ENCODE results near the gene ZNHIT1.

DNA sequence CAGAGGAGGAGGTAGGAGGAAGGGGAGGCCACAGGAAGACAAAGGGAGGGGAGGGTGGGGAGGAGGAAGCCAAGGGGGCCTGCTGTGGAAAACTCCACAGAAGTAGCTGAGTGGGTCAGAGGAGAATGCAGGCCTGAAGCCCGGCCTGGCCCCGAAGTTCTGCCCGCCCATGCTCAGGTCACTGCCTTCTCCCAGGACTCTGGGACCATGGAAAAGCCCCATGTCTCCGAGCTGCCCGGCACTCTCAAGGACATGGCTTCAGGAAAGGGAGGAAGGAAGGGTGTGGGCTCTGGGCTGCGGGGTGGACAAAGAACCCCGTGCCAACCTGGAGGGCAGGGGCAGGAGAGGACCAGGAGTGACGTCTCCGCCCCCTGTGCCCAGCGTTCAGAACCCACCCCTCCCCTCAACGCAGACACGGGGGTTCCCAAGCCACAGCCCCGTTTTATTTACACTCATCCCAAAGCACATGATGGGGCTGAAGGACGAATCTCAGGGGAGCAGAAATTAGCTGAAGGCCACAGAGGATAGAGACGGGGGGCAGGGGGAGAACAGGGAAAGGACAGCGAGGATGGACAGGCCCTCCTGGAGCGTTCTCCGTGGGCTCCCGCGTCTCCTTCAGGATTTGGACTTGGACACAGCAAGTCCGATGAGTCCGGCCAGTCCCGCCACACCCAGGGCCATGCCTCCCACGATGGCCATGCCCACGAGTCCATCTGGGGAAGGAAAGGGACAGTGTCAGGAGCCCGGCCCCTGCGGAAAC is 21.4 kb downstream of the ZNHIT1 start:
- TF ChIP-seq ISL1 (CRISPR knock-in tag; IDR thresholded peaks at IDR 0.05), result no peak
- TF ChIP-seq, protein P1, sequence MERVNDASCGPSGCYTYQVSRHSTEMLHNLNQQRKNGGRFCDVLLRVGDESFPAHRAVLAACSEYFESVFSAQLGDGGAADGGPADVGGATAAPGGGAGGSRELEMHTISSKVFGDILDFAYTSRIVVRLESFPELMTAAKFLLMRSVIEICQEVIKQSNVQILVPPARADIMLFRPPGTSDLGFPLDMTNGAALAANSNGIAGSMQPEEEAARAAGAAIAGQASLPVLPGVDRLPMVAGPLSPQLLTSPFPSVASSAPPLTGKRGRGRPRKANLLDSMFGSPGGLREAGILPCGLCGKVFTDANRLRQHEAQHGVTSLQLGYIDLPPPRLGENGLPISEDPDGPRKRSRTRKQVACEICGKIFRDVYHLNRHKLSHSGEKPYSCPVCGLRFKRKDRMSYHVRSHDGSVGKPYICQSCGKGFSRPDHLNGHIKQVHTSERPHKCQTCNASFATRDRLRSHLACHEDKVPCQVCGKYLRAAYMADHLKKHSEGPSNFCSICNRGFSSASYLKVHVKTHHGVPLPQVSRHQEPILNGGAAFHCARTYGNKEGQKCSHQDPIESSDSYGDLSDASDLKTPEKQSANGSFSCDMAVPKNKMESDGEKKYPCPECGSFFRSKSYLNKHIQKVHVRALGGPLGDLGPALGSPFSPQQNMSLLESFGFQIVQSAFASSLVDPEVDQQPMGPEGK (CRISPR knock-in tag; IDR thresholded peaks at IDR 0.05; ENCODE audit: borderline replicate concordance), result no peak
- no peak for TF ChIP-seq SNAI2 (CRISPR knock-in tag; IDR thresholded peaks at IDR 0.05)
- no peak for TF ChIP-seq TCF4 (CRISPR knock-in tag; IDR thresholded peaks at IDR 0.05; ENCODE audit: borderline replicate concordance)
- no peak for TF ChIP-seq GLIS3 (CRISPR knock-in tag; IDR thresholded peaks at IDR 0.05)
- TF ChIP-seq, protein P2, sequence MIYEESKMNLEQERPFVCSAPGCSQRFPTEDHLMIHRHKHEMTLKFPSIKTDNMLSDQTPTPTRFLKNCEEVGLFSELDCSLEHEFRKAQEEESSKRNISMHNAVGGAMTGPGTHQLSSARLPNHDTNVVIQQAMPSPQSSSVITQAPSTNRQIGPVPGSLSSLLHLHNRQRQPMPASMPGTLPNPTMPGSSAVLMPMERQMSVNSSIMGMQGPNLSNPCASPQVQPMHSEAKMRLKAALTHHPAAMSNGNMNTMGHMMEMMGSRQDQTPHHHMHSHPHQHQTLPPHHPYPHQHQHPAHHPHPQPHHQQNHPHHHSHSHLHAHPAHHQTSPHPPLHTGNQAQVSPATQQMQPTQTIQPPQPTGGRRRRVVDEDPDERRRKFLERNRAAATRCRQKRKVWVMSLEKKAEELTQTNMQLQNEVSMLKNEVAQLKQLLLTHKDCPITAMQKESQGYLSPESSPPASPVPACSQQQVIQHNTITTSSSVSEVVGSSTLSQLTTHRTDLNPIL (CRISPR knock-in tag; IDR thresholded peaks at IDR 0.05; ENCODE audit: low read depth), result no peak
- no peak for TF ChIP-seq ZFP3 (CRISPR knock-in tag; IDR thresholded peaks at IDR 0.05)
- TF ChIP-seq, protein P3, sequence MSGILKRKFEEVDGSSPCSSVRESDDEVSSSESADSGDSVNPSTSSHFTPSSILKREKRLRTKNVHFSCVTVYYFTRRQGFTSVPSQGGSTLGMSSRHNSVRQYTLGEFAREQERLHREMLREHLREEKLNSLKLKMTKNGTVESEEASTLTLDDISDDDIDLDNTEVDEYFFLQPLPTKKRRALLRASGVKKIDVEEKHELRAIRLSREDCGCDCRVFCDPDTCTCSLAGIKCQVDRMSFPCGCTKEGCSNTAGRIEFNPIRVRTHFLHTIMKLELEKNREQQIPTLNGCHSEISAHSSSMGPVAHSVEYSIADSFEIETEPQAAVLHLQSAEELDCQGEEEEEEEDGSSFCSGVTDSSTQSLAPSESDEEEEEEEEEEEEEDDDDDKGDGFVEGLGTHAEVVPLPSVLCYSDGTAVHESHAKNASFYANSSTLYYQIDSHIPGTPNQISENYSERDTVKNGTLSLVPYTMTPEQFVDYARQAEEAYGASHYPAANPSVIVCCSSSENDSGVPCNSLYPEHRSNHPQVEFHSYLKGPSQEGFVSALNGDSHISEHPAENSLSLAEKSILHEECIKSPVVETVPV (CRISPR knock-in tag; IDR thresholded peaks at IDR 0.05), result no peak
- TF ChIP-seq TOX (CRISPR knock-in tag; IDR thresholded peaks at IDR 0.05; ENCODE audit: borderline replicate concordance), result no peak
- no peak for TF ChIP-seq ZNF70 (CRISPR knock-in tag; IDR thresholded peaks at IDR 0.05)
- TF ChIP-seq ZFP30 (CRISPR knock-in tag; IDR thresholded peaks at IDR 0.05), result no peak
- no peak for TF ChIP-seq ESRRG (CRISPR knock-in tag; IDR thresholded peaks at IDR 0.05)
